H9 (cell line): ENCODE data around the gene CSTF3. TPM values are rescaled to one million over a fixed set of nuclear protein-coding genes. Genes with fewer than 3 reads are reported as not detected.

ENCODE experiments used
- DNase-seq: peaks from one replicate; pipeline ENCODE4 v3.0.0-alpha.2; 2017
- H2AFZ ChIP-seq: one replicate; pipeline ENCODE4 v1.6.1; 2013; ENCODE audit warnings: mild to moderate bottlenecking, low read length, control low read depth, moderate library complexity
- H2AK5ac ChIP-seq: 2 replicates; pipeline ENCODE4 v1.6.1; 2013; ENCODE audit warnings: low read length, control low read depth, mixed read lengths; ENCODE audit not compliant: insufficient read length
- H2BK120ac ChIP-seq: one replicate; pipeline ENCODE4 v1.6.1; 2013; ENCODE audit warnings: low read depth, mild to moderate bottlenecking, low read length, control low read depth, inconsistent platforms; ENCODE audit not compliant: poor library complexity, severe bottlenecking
- H2BK12ac ChIP-seq: 2 replicates; pipeline ENCODE4 v1.6.1; 2013; ENCODE audit warnings: low read length, control low read depth, mixed read lengths, low read depth; ENCODE audit not compliant: insufficient read length
- H2BK15ac ChIP-seq: 2 replicates; pipeline ENCODE4 v1.6.1; 2013; ENCODE audit warnings: low read depth, low read length, control low read depth
- H2BK20ac ChIP-seq: one replicate; pipeline ENCODE4 v1.6.1; 2013; ENCODE audit warnings: low read depth, mild to moderate bottlenecking, low read length, control low read depth, inconsistent platforms; ENCODE audit not compliant: poor library complexity, severe bottlenecking
- H2BK5ac ChIP-seq: 2 replicates; pipeline ENCODE4 v1.6.1; 2013; ENCODE audit warnings: low read length, control low read depth, mixed read lengths; ENCODE audit not compliant: insufficient read length
- H3K14ac ChIP-seq: 2 replicates; pipeline ENCODE4 v1.6.1; 2013; ENCODE audit warnings: low read length, control low read depth; ENCODE audit not compliant: insufficient read depth
- H3K18ac ChIP-seq: 2 replicates; pipeline ENCODE4 v1.6.1; 2013; ENCODE audit warnings: low read depth, mild to moderate bottlenecking, mixed read lengths, low read length, control low read depth; ENCODE audit not compliant: insufficient read length
- H3K23ac ChIP-seq: 2 replicates; pipeline ENCODE4 v1.6.1; 2013; ENCODE audit warnings: low read length, control low read depth, mixed read lengths, low read depth; ENCODE audit not compliant: insufficient read length
- H3K23me2 ChIP-seq: 2 replicates; pipeline ENCODE4 v1.6.1; 2013; ENCODE audit warnings: low read depth, mild to moderate bottlenecking, mixed read lengths, low read length, control low read depth; ENCODE audit not compliant: insufficient read length, poor library complexity, severe bottlenecking
- H3K27ac ChIP-seq: 2 replicates; pipeline ENCODE4 v1.5.1; 2013; ENCODE audit warnings: low read length, control low read depth, mixed read lengths, low read depth; ENCODE audit not compliant: insufficient read length
- H3K27me3 ChIP-seq: 2 replicates; pipeline ENCODE4 v1.6.1; 2013; ENCODE audit warnings: low read length, control low read depth, inconsistent platforms; ENCODE audit not compliant: insufficient read depth
- H3K4ac ChIP-seq: 2 replicates; pipeline ENCODE4 v1.6.1; 2013; ENCODE audit warnings: low read depth, mild to moderate bottlenecking, control low read depth, inconsistent platforms, low read length, moderate library complexity
- H3K4me1 ChIP-seq: 2 replicates; pipeline ENCODE4 v1.6.1; 2013; ENCODE audit warnings: low read length, control low read depth, inconsistent platforms; ENCODE audit not compliant: insufficient read depth
- H3K4me2 ChIP-seq: 2 replicates; pipeline ENCODE4 v1.6.1; 2013; ENCODE audit warnings: low read length, control low read depth, mixed read lengths; ENCODE audit not compliant: insufficient read length, insufficient read depth
- H3K56ac ChIP-seq: 2 replicates; pipeline ENCODE4 v1.6.1; 2013; ENCODE audit warnings: low read depth, mild to moderate bottlenecking, mixed read lengths, low read length, control low read depth; ENCODE audit not compliant: insufficient read length
- H3K79me1 ChIP-seq: 2 replicates; pipeline ENCODE4 v1.6.1; 2013; ENCODE audit warnings: low read depth, mild to moderate bottlenecking, moderate library complexity, low read length, control low read depth, inconsistent platforms; ENCODE audit not compliant: insufficient read depth, poor library complexity, severe bottlenecking
- H3K79me2 ChIP-seq: 2 replicates; pipeline ENCODE4 v1.6.1; 2013; ENCODE audit warnings: low read length, control low read depth, inconsistent platforms; ENCODE audit not compliant: insufficient read depth
- H3K9ac ChIP-seq: 2 replicates; pipeline ENCODE4 v1.6.1; 2013; ENCODE audit warnings: low read length, control low read depth, mixed read lengths; ENCODE audit not compliant: insufficient read length; ENCODE audit errors: extremely low read depth
- H3K9me3 ChIP-seq: one replicate; pipeline ENCODE4 v1.6.1; 2013; ENCODE audit warnings: low read depth, low read length, inconsistent platforms; ENCODE audit not compliant: control insufficient read depth
- H3T11ph ChIP-seq: one replicate; pipeline ENCODE4 v1.6.1; 2013; ENCODE audit warnings: mild to moderate bottlenecking, low read length, control low read depth, inconsistent platforms
- H4K20me1 ChIP-seq: one replicate; pipeline ENCODE4 v1.6.1; 2013; ENCODE audit not compliant: control insufficient read depth, insufficient read length, insufficient read depth
- H4K5ac ChIP-seq: 2 replicates; pipeline ENCODE4 v1.6.1; 2013; ENCODE audit warnings: low read depth, mild to moderate bottlenecking, mixed read lengths, low read length, control low read depth; ENCODE audit not compliant: insufficient read length
- H4K8ac ChIP-seq: replicated peaks from 2 replicates; pipeline ENCODE4 v1.6.1; 2013; ENCODE audit warnings: low read length, control low read depth, mixed read lengths, low read depth; ENCODE audit not compliant: insufficient read length
- H4K91ac ChIP-seq: 2 replicates; pipeline ENCODE4 v1.6.1; 2013; ENCODE audit warnings: low read depth, mild to moderate bottlenecking, moderate library complexity, mixed read lengths, low read length, control low read depth; ENCODE audit not compliant: insufficient read length
- H3K27ac Mint-ChIP-seq, 3 experiments: 2 replicates in 2 of 3; 3 replicates in 1 of 3; pipeline ENCODE4 v1.8.0; 2020 to 2021; ENCODE audit warnings: mixed read lengths in 3 of 3, mild to moderate bottlenecking in 1 of 3, moderate library complexity in 1 of 3
- H3K27me3 Mint-ChIP-seq: 2 replicates; pipeline ENCODE4 v1.8.0; 2021; ENCODE audit warnings: low read depth, mild to moderate bottlenecking, moderate library complexity, mixed read lengths
- H3K36me3 Mint-ChIP-seq, 3 experiments: 2 replicates in 2 of 3; 3 replicates in 1 of 3; pipeline ENCODE4 v1.8.0; 2020 to 2021; ENCODE audit warnings: low read depth in 3 of 3, mixed read lengths in 3 of 3; ENCODE audit not compliant: insufficient read depth in 1 of 3
- H3K4me1 Mint-ChIP-seq, 2 experiments: 2 replicates each; pipeline ENCODE4 v1.8.0; 2020; ENCODE audit warnings: mixed read lengths in 2 of 2
- H3K4me3 Mint-ChIP-seq, 2 experiments: 2 replicates in 1 of 2; 3 replicates in 1 of 2; pipeline ENCODE4 v1.8.0; 2020 to 2021; ENCODE audit warnings: mild to moderate bottlenecking in 2 of 2, mixed read lengths in 2 of 2, moderate library complexity in 1 of 2
- H3K9me3 Mint-ChIP-seq, 2 experiments: 2 replicates in 1 of 2; 3 replicates in 1 of 2; pipeline ENCODE4 v1.8.0; 2020; ENCODE audit warnings: mild to moderate bottlenecking in 2 of 2, mixed read lengths in 2 of 2, moderate library complexity in 1 of 2
- CTCF ChIP-seq: fragments of 200-600 bp; sonication (generic); conservative IDR thresholded peaks from 3 replicates; pipeline ENCODE4 v1.8.0; 2021; ENCODE audit warnings: antibody characterized with exemption, mild to moderate bottlenecking
- WGBS: extraction: QIAGEN DNeasy Blood & Tissue Kit; methylation state at CpG from one replicate; pipeline ENCODE4 v1.1.7; 2013; ENCODE audit warnings: missing lambda C conversion rate, low lambda C conversion rate, mixed read lengths; ENCODE audit not compliant: insufficient read length; ENCODE audit errors: extremely low coverage; 5-methylcytosine and 5-hydroxymethylcytosine counted together
- total RNA-seq: library from RNA; stranded (reverse); gene quantifications from 2 replicates; pipeline ENCODE4 v1.2.1, GENCODE V29; 2021

Gene CSTF3
- total RNA-seq, 1 experiment from 2014 or later: 41.5 TPM

- Histone ChIP-seq H3K79me1 (no peaks in the 10 kb centered on the region), H3K27ac (no peak overlapping the region), H3K4me2 (no peak overlapping the region), H3K79me2 (no peaks in the 10 kb centered on the region), H3K14ac (no peak overlapping the region), H2AFZ (no peak overlapping the region), H3K56ac (no peak overlapping the region), H4K20me1 (no peaks in the 10 kb centered on the region), H3K9ac (no peak overlapping the region), H3K23me2 (no peaks in the 10 kb centered on the region), H2BK5ac (no peak overlapping the region), H3K4ac (no peak overlapping the region), H4K91ac (no peak overlapping the region), H2BK15ac (no peak overlapping the region), H2AK5ac (no peak overlapping the region), H4K5ac (no peak overlapping the region), H2BK120ac (no peak overlapping the region), H3K18ac (no peak overlapping the region), H2BK20ac (no peak overlapping the region), H2BK12ac (no peak overlapping the region), H4K8ac (no peak overlapping the region), H3K4me1 (0 out of 2 replicates have a peak, but pooled peaks cover 2% of the 10 kb centered on the region), H3T11ph (no peak overlapping the region), H3K27me3 (no peaks in the 10 kb centered on the region), H3K9me3 (no peaks in the 10 kb centered on the region), H3K23ac (no peak overlapping the region)
- Mint-ChIP-seq H3K9me3 (no peaks in the 10 kb centered on the region), H3K27me3 (no peaks in the 10 kb centered on the region), H3K4me3 (no peak overlapping the region), H3K27ac (no peak overlapping the region), H3K4me1 (peaks cover 19 to 26% of the 10 kb centered on the region in 2 experiments), H3K36me3 (peaks cover 0 to 6% (median 5%) of the 10 kb centered on the region in 3 experiments; a peak in 3 of 7 replicates)
- DNase-seq: no peak
- WGBS: no CpG with 5 or more reads among the region's 3 CpGs
- no peak for TF ChIP-seq CTCF
Observed at GRCh38 chr11:33182246-33182878, 21.1 kb upstream of the CSTF3 start.
